ENCODE results near the gene MCMBP. TPM values are rescaled to one million over a fixed set of nuclear protein-coding genes. Genes with fewer than 3 reads are reported as not detected.

The MCMBP gene
- total and polyA plus RNA-seq, 2 donors (not counting 3 experiments of a cell fraction or from before 2014, with no cell fraction given): 44.8 to 62.5 TPM

GRCh38 chr10:119821182-119821581 lies 51.5 kb downstream of the MCMBP start:
- no peak overlapping the region for H3K4me3 ChIP-seq (replicated peaks in 1 of 3; ENCODE audit: insufficient read depth in 1 of 3, low read depth in 1 of 3, low read length in 3 of 3)
- no peak for TF ChIP-seq EZH2 (IDR thresholded peaks at IDR 0.05; ENCODE audit: borderline replicate concordance, low read depth, low read length, severe bottlenecking)
- no peak for TF ChIP-seq FOS (IDR thresholded peaks at IDR 0.05; ENCODE audit: borderline replicate concordance, insufficient read depth, low read length)
- TF ChIP-seq GATA2 (IDR thresholded peaks at IDR 0.05; ENCODE audit: insufficient read depth, insufficient read length, low read depth, low read length): no peak
- TF ChIP-seq MAX (IDR thresholded peaks at IDR 0.05; ENCODE audit: insufficient read depth, insufficient read length): no peak
- ChIA-PET CTCF (interaction anchor here (2.2 kb wide), 1 partner anchor 70 kb away, joined by 8 read pairs; no protein-coding TSS in a partner anchor), POLR2A (no interaction called here)
- H3K36me3 ChIP-seq (ENCODE audit: control insufficient read depth in 2 of 2, extremely low read depth in 1 of 2, insufficient read depth in 2 of 2, low read length in 2 of 2): peaks cover 0 to 2% of the 10 kb centered on the region in 2 experiments
- H2AFZ ChIP-seq (ENCODE audit: low read depth, low read length): no peak overlapping the region
- no peak overlapping the region for H3K27ac ChIP-seq (ENCODE audit: insufficient read depth, low read depth, low read length)
- H3K4me1 ChIP-seq (ENCODE audit: control insufficient read depth, extremely low read depth, insufficient read depth, low read length): no peaks in the 10 kb centered on the region
- dilution Hi-C loops (cut with MboI; ENCODE audit: extremely low pct_ligation_motif_present, low sequenced_read_pairs): no loop called here
- BruUV-seq (replicated peaks): no TSS peak
- H3K9me3 ChIP-seq (replicated peaks; ENCODE audit: control insufficient read depth, insufficient read depth, low read length): no peaks in the 10 kb centered on the region
- no peaks in the 10 kb centered on the region for H3K27me3 ChIP-seq (ENCODE audit: control insufficient read depth in 2 of 2, insufficient read depth in 2 of 2, low read length in 2 of 2)
- no peaks in the 10 kb centered on the region for H3K9me1 ChIP-seq (replicated peaks; ENCODE audit: control insufficient read depth, extremely low read depth, insufficient read depth, low read length)
- no peak for DNase-seq (ENCODE audit: low read depth, low spot score)
- H3K9ac ChIP-seq (replicated peaks; ENCODE audit: extremely low read depth, insufficient read depth, low read length): no peak overlapping the region
- no peak overlapping the region for H3K4me2 ChIP-seq (ENCODE audit: insufficient read depth, low read length)
- H3K79me2 ChIP-seq (ENCODE audit: control insufficient read depth, insufficient read depth, low read length): no peaks in the 10 kb centered on the region
- no peak for FAIRE-seq
- H4K20me1 ChIP-seq (replicated peaks; ENCODE audit: control insufficient read depth, extremely low read depth, insufficient read depth, low read length): no peaks in the 10 kb centered on the region
- intact Hi-C loops (cut with micrococcal nuclease): no loop called here

GRCh38 chr10:119818889-119819270 lies 53.8 kb downstream of the MCMBP start:
- ChIA-PET POLR2A (no interaction called here), CTCF (interaction anchor here (0.9 to 1.1 kb wide), 3 partner anchors 11 to 48 kb away, joined by 3 to 5 read pairs (median 3); no protein-coding TSS in a partner anchor)
- TF ChIP-seq POLR2AphosphoS5 (IDR thresholded peaks at IDR 0.05; ENCODE audit: insufficient read depth, low read depth, low read length): no peak
- no peak for TF ChIP-seq MYC (IDR thresholded peaks at IDR 0.05; ENCODE audit: low read depth, low read length)
- TF ChIP-seq JUN (IDR thresholded peaks at IDR 0.05; ENCODE audit: borderline replicate concordance, insufficient read depth, insufficient read length, low read depth): no peak
- TF ChIP-seq CTCF (IDR thresholded peaks at IDR 0.05; ENCODE audit: extremely low read depth in 1 of 2, insufficient read depth in 1 of 2, low read depth in 1 of 2, low read length in 2 of 2): no peak
- no peak for TF ChIP-seq MAX (IDR thresholded peaks at IDR 0.05; ENCODE audit: insufficient read depth, insufficient read length)
- TF ChIP-seq FOS (IDR thresholded peaks at IDR 0.05; ENCODE audit: borderline replicate concordance, insufficient read depth, low read length): no peak
- TF ChIP-seq GATA2 (IDR thresholded peaks at IDR 0.05; ENCODE audit: insufficient read depth, insufficient read length, low read depth, low read length): no peak
- no peak for TF ChIP-seq EZH2 (IDR thresholded peaks at IDR 0.05; ENCODE audit: borderline replicate concordance, low read depth, low read length, severe bottlenecking)
- TF ChIP-seq POLR2A (IDR thresholded peaks at IDR 0.05; ENCODE audit: low read depth, low read length): no peak
- FAIRE-seq (no peak), DNase-seq (ENCODE audit: low read depth, low spot score) (no peak)
- intact Hi-C loops (cut with micrococcal nuclease) (no loop called here), dilution Hi-C loops (cut with MboI; ENCODE audit: extremely low pct_ligation_motif_present, low sequenced_read_pairs) (no loop called here)
- no TSS peak for BruUV-seq (replicated peaks)
- Histone ChIP-seq H3K27ac (ENCODE audit: insufficient read depth, low read depth, low read length) (no peak overlapping the region), H3K79me2 (ENCODE audit: control insufficient read depth, insufficient read depth, low read length) (no peaks in the 10 kb centered on the region), H3K4me3 (replicated peaks in 1 of 3; ENCODE audit: insufficient read depth in 1 of 3, low read depth in 1 of 3, low read length in 3 of 3) (peak overlapping the region in 1 of 3 experiments; percentile 28), H3K4me1 (ENCODE audit: control insufficient read depth, extremely low read depth, insufficient read depth, low read length) (no peaks in the 10 kb centered on the region), H3K9ac (replicated peaks; ENCODE audit: extremely low read depth, insufficient read depth, low read length) (no peak overlapping the region), H3K4me2 (ENCODE audit: insufficient read depth, low read length) (no peak overlapping the region), H3K27me3 (ENCODE audit: control insufficient read depth in 2 of 2, insufficient read depth in 2 of 2, low read length in 2 of 2) (no peaks in the 10 kb centered on the region), H3K9me1 (replicated peaks; ENCODE audit: control insufficient read depth, extremely low read depth, insufficient read depth, low read length) (no peaks in the 10 kb centered on the region), H2AFZ (ENCODE audit: low read depth, low read length) (no peak overlapping the region), H3K36me3 (ENCODE audit: control insufficient read depth in 2 of 2, extremely low read depth in 1 of 2, insufficient read depth in 2 of 2, low read length in 2 of 2) (peaks cover 0 to 2% of the 10 kb centered on the region in 2 experiments), H4K20me1 (replicated peaks; ENCODE audit: control insufficient read depth, extremely low read depth, insufficient read depth, low read length) (no peaks in the 10 kb centered on the region), H3K9me3 (replicated peaks; ENCODE audit: control insufficient read depth, insufficient read depth, low read length) (no peaks in the 10 kb centered on the region)

All from endothelial cell of umbilical vein (primary cell).